BJ (cell line): ENCODE results near the gene SIRT2. TPM values are rescaled to one million over a fixed set of nuclear protein-coding genes. Genes with fewer than 3 reads are reported as not detected.

Experiments
- CTCF ChIA-PET: fragments of 350-600 bp; formaldehyde crosslinking; extraction: SDS; loops from one replicate; lab custom pipeline; 2021; ENCODE audit warnings: antibody characterized with exemption, inconsistent platforms; lab: Yijun Ruan, JAX
- POLR2A ChIA-PET: fragments of 300-600 bp; sonication (Branson Sonifier 250); formaldehyde crosslinking; extraction: SDS; loops from one replicate; lab custom pipeline; 2021; ENCODE audit warnings: antibody characterized with exemption; lab: Charles Lee
- DNase-seq: peaks from one replicate; pipeline ENCODE4 v3.0.0-alpha.2; 2011; ENCODE audit warnings: low read depth
- H3K27me3 ChIP-seq: 2 replicates; pipeline ENCODE4 v1.6.0; 2011; ENCODE audit warnings: low read length; ENCODE audit not compliant: control insufficient read depth, insufficient read depth
- H3K36me3 ChIP-seq: 2 replicates; pipeline ENCODE4 v1.5.1; 2011; ENCODE audit warnings: low read length; ENCODE audit not compliant: control insufficient read depth, insufficient read depth
- H3K4me3 ChIP-seq: 2 replicates; pipeline ENCODE4 v1.5.1; 2011; ENCODE audit warnings: low read depth, mild to moderate bottlenecking, control low read depth, low read length
- polyA plus RNA-seq: library from polyadenylated mRNA; depleted of rRNA; stranded (reverse); fragments of >200 nt; gene quantifications from 2 replicates; pipeline ENCODE4 v1.2.3, GENCODE V29; 2011
- TF ChIP-seq, protein P1 (sequence below): IDR thresholded peaks from 2 replicates; pipeline ENCODE4 v1.5.1; 2011; ENCODE audit warnings: low read depth, mild to moderate bottlenecking, control low read depth, inconsistent platforms, low read length, moderate library complexity; ENCODE audit not compliant: insufficient read depth

The SIRT2 gene
- polyA plus RNA-seq, 1 experiment = 71.8 TPM

DNA sequence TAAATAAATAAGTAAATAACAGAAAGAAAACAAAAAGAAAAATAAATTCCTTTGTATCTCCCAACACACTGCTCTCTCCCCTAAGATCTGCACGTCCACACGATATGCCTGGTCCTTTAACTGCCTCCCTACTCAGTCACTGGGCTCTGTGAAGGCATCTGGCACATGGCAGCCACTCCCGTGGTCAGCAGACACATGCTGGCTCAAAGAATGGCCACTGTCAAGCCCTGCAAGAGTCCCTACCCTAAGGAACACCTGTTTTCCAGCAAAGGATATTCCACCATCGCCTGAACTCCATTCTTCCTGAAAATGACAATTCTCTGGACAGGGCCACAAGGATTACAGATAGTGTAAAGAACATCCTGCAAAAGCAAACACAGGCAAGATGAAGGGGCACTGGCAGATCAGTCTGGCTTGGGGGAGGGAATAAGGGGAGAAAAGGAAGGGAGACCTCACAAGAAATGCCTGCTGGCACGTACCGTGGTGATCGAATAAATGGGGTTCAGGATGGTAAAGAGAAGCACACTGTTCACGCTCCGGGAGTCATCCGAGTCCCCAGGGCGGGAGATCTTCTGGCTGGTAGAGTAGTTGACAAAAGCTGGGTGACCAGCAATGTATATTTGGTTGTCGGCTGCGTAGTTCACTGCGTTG, 53.9 kb downstream of the SIRT2 start:
- POLR2A ChIA-PET = no interaction called here

DNA sequence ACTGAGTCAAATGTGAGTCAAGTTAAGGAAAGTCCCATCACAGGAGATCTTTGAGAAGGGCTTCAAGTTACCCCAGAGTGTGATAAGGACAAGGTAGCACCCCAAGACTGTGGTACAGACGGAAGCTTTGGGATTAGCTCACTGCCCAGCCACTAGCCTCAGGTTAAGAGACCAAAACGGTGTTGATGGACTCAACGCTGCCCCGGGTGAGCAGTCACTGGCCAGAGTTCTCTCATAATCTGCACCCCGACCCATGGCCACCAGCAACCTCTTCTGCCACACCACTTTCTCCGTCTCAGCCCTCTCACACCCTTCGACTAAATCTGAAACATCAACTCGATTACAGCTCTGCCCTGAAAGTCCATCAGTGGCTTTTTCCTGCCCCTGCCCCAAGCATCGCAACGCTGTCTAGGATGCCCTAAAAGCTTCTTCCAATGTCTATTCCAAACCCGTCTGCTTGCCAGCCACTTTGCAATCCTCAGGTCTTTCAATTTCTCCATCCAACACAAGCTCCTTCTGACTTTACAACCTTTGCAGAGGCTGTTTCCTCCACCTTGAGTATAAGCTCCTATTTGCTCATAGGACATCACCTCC, 55.2 kb downstream of the SIRT2 start:
- no peaks in the 10 kb centered on the region for H3K27me3 ChIP-seq
- TF ChIP-seq, protein P1, sequence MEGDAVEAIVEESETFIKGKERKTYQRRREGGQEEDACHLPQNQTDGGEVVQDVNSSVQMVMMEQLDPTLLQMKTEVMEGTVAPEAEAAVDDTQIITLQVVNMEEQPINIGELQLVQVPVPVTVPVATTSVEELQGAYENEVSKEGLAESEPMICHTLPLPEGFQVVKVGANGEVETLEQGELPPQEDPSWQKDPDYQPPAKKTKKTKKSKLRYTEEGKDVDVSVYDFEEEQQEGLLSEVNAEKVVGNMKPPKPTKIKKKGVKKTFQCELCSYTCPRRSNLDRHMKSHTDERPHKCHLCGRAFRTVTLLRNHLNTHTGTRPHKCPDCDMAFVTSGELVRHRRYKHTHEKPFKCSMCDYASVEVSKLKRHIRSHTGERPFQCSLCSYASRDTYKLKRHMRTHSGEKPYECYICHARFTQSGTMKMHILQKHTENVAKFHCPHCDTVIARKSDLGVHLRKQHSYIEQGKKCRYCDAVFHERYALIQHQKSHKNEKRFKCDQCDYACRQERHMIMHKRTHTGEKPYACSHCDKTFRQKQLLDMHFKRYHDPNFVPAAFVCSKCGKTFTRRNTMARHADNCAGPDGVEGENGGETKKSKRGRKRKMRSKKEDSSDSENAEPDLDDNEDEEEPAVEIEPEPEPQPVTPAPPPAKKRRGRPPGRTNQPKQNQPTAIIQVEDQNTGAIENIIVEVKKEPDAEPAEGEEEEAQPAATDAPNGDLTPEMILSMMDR = no peak
- CTCF ChIA-PET = interaction anchor here (0.6 kb wide), 1 partner anchor 13 kb away, joined by 3 read pairs; no protein-coding TSS in a partner anchor
- DNase-seq = no peak
- no peak overlapping the region for H3K4me3 ChIP-seq
- peaks cover 57% of the 10 kb centered on the region for H3K36me3 ChIP-seq
- POLR2A ChIA-PET = no interaction called here

More for the DNA sequence above, 53.9 kb downstream of the SIRT2 start:
- no peak overlapping the region for H3K4me3 ChIP-seq
- CTCF ChIA-PET = no interaction called here
- peaks cover 50% of the 10 kb centered on the region for H3K36me3 ChIP-seq
- no peak for DNase-seq
- H3K27me3 ChIP-seq = no peaks in the 10 kb centered on the region
- TF ChIP-seq, protein P1 = no peak

DNA sequence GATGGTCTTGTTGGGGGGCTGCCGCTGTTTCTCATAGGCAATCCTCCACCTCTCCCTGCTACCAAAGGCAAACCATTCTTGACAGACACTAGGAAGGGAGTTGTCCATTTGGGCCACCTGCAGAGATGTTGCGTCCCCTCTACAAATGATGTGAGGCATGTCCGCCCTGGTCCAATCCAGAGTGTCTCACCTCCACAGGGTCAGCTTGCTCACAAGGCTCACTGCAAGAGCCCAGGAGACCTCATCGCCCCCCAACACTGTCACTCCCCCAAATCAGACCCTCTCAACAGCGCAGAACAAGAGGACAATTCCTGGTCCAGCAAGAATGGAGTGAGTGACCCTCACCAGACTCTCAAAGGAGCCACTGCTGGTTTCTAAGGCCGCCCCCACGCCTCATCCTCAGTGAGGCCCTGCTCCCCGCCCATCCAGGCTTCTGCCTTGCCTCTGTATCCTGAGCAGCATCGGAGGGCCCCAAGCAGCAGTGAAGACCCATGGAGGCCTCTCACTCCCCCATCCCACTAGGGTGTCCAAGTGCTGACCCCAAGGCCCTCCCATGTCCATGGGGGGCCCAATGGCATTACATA, 56.2 kb downstream of the SIRT2 start:
- H3K27me3 ChIP-seq = no peaks in the 10 kb centered on the region
- CTCF ChIA-PET = no interaction called here
- no peak for DNase-seq
- H3K4me3 ChIP-seq = no peak overlapping the region
- POLR2A ChIA-PET = no interaction called here
- TF ChIP-seq, protein P1 = no peak
- peaks cover 63% of the 10 kb centered on the region for H3K36me3 ChIP-seq

DNA sequence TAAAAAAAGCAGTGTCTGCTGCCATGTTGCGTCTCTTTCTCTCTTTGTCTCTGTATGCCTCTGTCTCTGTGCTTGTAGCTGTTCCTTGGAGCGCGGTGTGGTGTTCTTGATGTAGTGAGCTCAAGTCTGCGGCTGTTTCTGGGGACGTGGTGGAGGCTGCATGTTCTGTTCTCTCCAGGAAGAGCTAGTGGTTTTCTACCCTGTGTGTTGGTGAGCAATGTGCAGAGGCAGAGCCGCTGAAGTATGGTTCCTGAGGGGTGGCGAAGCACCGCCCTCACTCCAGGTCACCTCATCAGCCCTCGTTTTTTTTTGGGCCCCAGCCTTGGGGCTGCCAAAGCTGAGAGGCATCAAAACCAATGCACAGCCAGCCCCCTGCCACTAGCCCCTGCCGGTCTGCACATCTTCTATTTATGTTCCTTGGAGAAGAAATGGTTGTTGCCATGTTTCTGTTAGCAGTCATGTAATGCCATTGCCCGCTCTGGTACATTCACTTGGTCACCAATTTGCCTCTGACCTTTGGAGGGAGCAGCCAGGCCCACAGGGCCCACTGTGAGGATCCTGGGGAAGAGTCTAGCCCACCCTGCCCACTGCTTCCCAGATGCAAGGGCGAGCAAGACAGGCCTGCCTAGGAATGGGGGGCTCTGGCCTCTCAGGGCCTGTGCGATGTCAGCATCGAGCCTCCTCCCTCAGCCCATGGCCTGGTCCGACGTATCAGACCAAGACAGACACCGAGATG, 56.8 kb downstream of the SIRT2 start:
- POLR2A ChIA-PET = no interaction called here
- no peaks in the 10 kb centered on the region for H3K27me3 ChIP-seq
- no peak overlapping the region for H3K4me3 ChIP-seq
- no peak for DNase-seq
- peaks cover 66% of the 10 kb centered on the region for H3K36me3 ChIP-seq
- CTCF ChIA-PET = interaction anchor here (0.8 kb wide), 1 partner anchor 73 kb away, joined by 4 read pairs; no protein-coding TSS in a partner anchor
- TF ChIP-seq, protein P1 = no peak
